IMR-90 (cell line): ENCODE results near the gene TIPRL. TPM values are rescaled to one million over a fixed set of nuclear protein-coding genes. Genes with fewer than 3 reads are reported as not detected.

ENCODE experiments used
- ATAC-seq: fragments of 200-7000 bp; cut with Tn5 transposase; 2 replicates; pipeline ENCODE4 v1.9.1; 2020; ENCODE audit warnings: low read depth, mild to moderate bottlenecking, moderate library complexity
- BruUV-seq: library from RNA; stranded (reverse); fragments of 400-500 nt; replicated peaks from 2 replicates; lab custom pipeline; 2021; lab: Mats Ljungman, UMichigan
- CTCF ChIA-PET: fragments of 300-600 bp; formaldehyde crosslinking; extraction: SDS; loops from one replicate; lab custom pipeline; 2021; ENCODE audit warnings: antibody characterized with exemption; lab: Yijun Ruan, JAX
- POLR2A ChIA-PET: fragments of 300-600 bp; sonication (Branson Sonifier 250); formaldehyde crosslinking; loops from one replicate; lab custom pipeline; 2022; ENCODE audit warnings: antibody characterized with exemption; ENCODE audit not compliant: unreplicated experiment; lab: Charles Lee
- DNase-seq: peaks from one replicate; pipeline ENCODE4 v3.0.0; 2013
- H2AFZ ChIP-seq: replicated peaks from 2 replicates; pipeline ENCODE3; 2013; ENCODE audit warnings: low read length, mild to moderate bottlenecking; ENCODE audit not compliant: poor library complexity
- H2AK5ac ChIP-seq: 2 replicates; pipeline ENCODE4 v1.6.1; 2013; ENCODE audit warnings: low read depth, low read length, inconsistent platforms
- H2AK9ac ChIP-seq: replicated peaks from 2 replicates; pipeline ENCODE3; 2013; ENCODE audit warnings: mild to moderate bottlenecking, low read depth, low read length, moderate library complexity; ENCODE audit not compliant: poor library complexity
- H2BK120ac ChIP-seq: 2 replicates; pipeline ENCODE4 v1.6.1; 2013; ENCODE audit warnings: low read depth, low read length, inconsistent platforms
- H2BK15ac ChIP-seq: 3 replicates; pipeline ENCODE4 v1.6.1; 2013; ENCODE audit warnings: low read depth, low read length, inconsistent platforms
- H2BK20ac ChIP-seq: 2 replicates; pipeline ENCODE4 v1.6.1; 2013; ENCODE audit warnings: low read depth, mild to moderate bottlenecking, inconsistent platforms, low read length, moderate library complexity
- H2BK5ac ChIP-seq: 2 replicates; pipeline ENCODE4 v1.6.1; 2013; ENCODE audit warnings: mild to moderate bottlenecking, low read depth, low read length, inconsistent platforms; ENCODE audit not compliant: poor library complexity, severe bottlenecking
- H3K14ac ChIP-seq: replicated peaks from 2 replicates; pipeline ENCODE4 v1.6.1; 2013; ENCODE audit warnings: low read depth, low read length, inconsistent platforms
- H3K18ac ChIP-seq: 2 replicates; pipeline ENCODE4 v1.6.1; 2013; ENCODE audit warnings: low read depth, low read length, control low read depth
- H3K23ac ChIP-seq: 2 replicates; pipeline ENCODE4 v1.6.1; 2013; ENCODE audit warnings: low read depth, low read length, inconsistent platforms
- H3K27ac ChIP-seq: 2 replicates; pipeline ENCODE4 v1.5.1; 2013; ENCODE audit warnings: mild to moderate bottlenecking, control low read depth, low read length; ENCODE audit not compliant: insufficient read depth
- H3K27me3 ChIP-seq: 2 replicates; pipeline ENCODE4 v1.6.1; 2013; ENCODE audit warnings: low read length; ENCODE audit not compliant: control insufficient read depth, insufficient read depth
- H3K36me3 ChIP-seq: 2 replicates; pipeline ENCODE4 v1.6.1; 2013; ENCODE audit warnings: low read length, mixed read lengths; ENCODE audit not compliant: control insufficient read depth, insufficient read depth
- H3K4ac ChIP-seq: 2 replicates; pipeline ENCODE4 v1.6.1; 2013; ENCODE audit warnings: low read depth, low read length, inconsistent platforms
- H3K4me1 ChIP-seq: 2 replicates; pipeline ENCODE4 v1.6.1; 2013; ENCODE audit warnings: low read length, mixed read lengths; ENCODE audit not compliant: control insufficient read depth, insufficient read depth
- H3K4me2 ChIP-seq: 2 replicates; pipeline ENCODE4 v1.6.1; 2013; ENCODE audit warnings: low read depth, mild to moderate bottlenecking, control low read depth, low read length, moderate library complexity
- H3K4me3 ChIP-seq: 2 replicates; pipeline ENCODE4 v1.5.1; 2013; ENCODE audit warnings: low read depth, mild to moderate bottlenecking, control low read depth, low read length, moderate library complexity; ENCODE audit not compliant: insufficient read depth
- H3K56ac ChIP-seq: 2 replicates; pipeline ENCODE4 v1.6.1; 2013; ENCODE audit warnings: low read length, inconsistent platforms; ENCODE audit not compliant: insufficient read depth; ENCODE audit errors: extremely low read depth
- H3K79me1 ChIP-seq, 2 experiments: 2 replicates each; pipeline ENCODE4 v1.6.1; 2013; ENCODE audit warnings: low read length in 2 of 2, inconsistent platforms in 1 of 2, low read depth in 1 of 2
- H3K9ac ChIP-seq: 2 replicates; pipeline ENCODE4 v1.6.1; 2013; ENCODE audit warnings: low read depth, low read length, control low read depth
- H3K9me1 ChIP-seq: 2 replicates; pipeline ENCODE4 v1.6.1; 2013; ENCODE audit warnings: low read length, inconsistent platforms; ENCODE audit not compliant: insufficient read depth
- H3K9me3 ChIP-seq: 2 replicates; pipeline ENCODE4 v1.6.1; 2013; ENCODE audit warnings: low read length; ENCODE audit not compliant: control insufficient read depth, insufficient read depth
- H4K20me1 ChIP-seq: 2 replicates; pipeline ENCODE4 v1.6.1; 2013; ENCODE audit warnings: low read length, inconsistent platforms; ENCODE audit not compliant: insufficient read depth
- H4K5ac ChIP-seq: 2 replicates; pipeline ENCODE4 v1.6.1; 2013; ENCODE audit warnings: mild to moderate bottlenecking, low read depth, low read length, control low read depth
- H4K8ac ChIP-seq, 2 experiments: 2 replicates each; pipeline ENCODE4 v1.6.1; 2013; ENCODE audit warnings: low read depth in 2 of 2, low read length in 2 of 2, control low read depth in 1 of 2, inconsistent platforms in 1 of 2
- H4K91ac ChIP-seq: 2 replicates; pipeline ENCODE4 v1.6.1; 2013; ENCODE audit warnings: low read depth, low read length, inconsistent platforms; ENCODE audit not compliant: insufficient read depth
- BHLHE40 ChIP-seq: fragments of 150-350 bp; IDR thresholded peaks from 2 replicates; pipeline ENCODE4 v1.6.1; 2016; ENCODE audit warnings: mild to moderate bottlenecking, low read depth, low read length
- CEBPB ChIP-seq: IDR thresholded peaks from 2 replicates; pipeline ENCODE4 v1.6.1; 2012; ENCODE audit warnings: low read depth, low read length, improper control_type of control experiment
- CHD1 ChIP-seq: IDR thresholded peaks from 2 replicates; pipeline ENCODE4 v1.6.1; 2012; ENCODE audit warnings: low read depth, low read length, improper control_type of control experiment
- MAFK ChIP-seq: IDR thresholded peaks from 2 replicates; pipeline ENCODE4 v1.6.1; 2012; ENCODE audit warnings: low read depth, low read length, improper control_type of control experiment
- MAZ ChIP-seq: IDR thresholded peaks from 2 replicates; pipeline ENCODE4 v1.6.1; 2012; ENCODE audit warnings: low read depth, mild to moderate bottlenecking, low read length, improper control_type of control experiment, moderate library complexity, borderline replicate concordance
- POLR2A ChIP-seq: IDR thresholded peaks from 2 replicates; pipeline ENCODE4 v1.6.1; 2012; ENCODE audit warnings: mild to moderate bottlenecking, low read depth, low read length
- RFX5 ChIP-seq: IDR thresholded peaks from 2 replicates; pipeline ENCODE4 v1.8.0; 2012; ENCODE audit warnings: low read depth, mild to moderate bottlenecking, low read length, moderate library complexity
- WGBS, 2 experiments: methylation state at CpG; one replicate each; pipeline versions ENCODE4 v1.1.5 to v1.1.7; 2013; ENCODE audit warnings: missing lambda C conversion rate in 2 of 2; ENCODE audit not compliant: insufficient read length in 1 of 2; ENCODE audit errors: extremely low coverage in 2 of 2; 5-methylcytosine and 5-hydroxymethylcytosine counted together
- dilution Hi-C: fragments of 300-500 bp; cut with HindIII; formaldehyde crosslinking; loops from one replicate; pipeline ENCODE4 v1.14.3; 2018; ENCODE audit warnings: low sequenced_read_pairs; ENCODE audit not compliant: unreplicated experiment
- in situ Hi-C: fragments of 300-500 bp; cut with MboI; formaldehyde crosslinking; loops from 3 replicates; pipeline ENCODE4 v1.14.3; 2019; ENCODE audit warnings: low sequenced_read_pairs, inconsistent platforms, mixed read lengths
- intact Hi-C: fragments of 100-400 bp; cut with micrococcal nuclease; formaldehyde crosslinking; loops from 2 replicates; pipeline ENCODE4 v1.10.0; 2022
- polyA plus RNA-seq, 3 experiments: library from polyadenylated mRNA; depleted of rRNA; stranded (reverse); fragments of >200 nt; gene quantifications; 2 replicates each; pipeline ENCODE4 v1.2.3, GENCODE V29; 2012; ENCODE audit warnings: low replicate concordance in 1 of 3
- total RNA-seq: library from RNA; depleted of rRNA; stranded (reverse); fragments of >200 nt; gene quantifications from 2 replicates; pipeline ENCODE4 v1.2.3, GENCODE V29; 2012
- TF ChIP-seq, protein P1 (sequence below): fragments of 150-350 bp; IDR thresholded peaks from 2 replicates; pipeline ENCODE4 v1.6.1; 2017; ENCODE audit warnings: mild to moderate bottlenecking, antibody characterized with exemption, low read length, low read depth

The TIPRL gene
- total and polyA plus RNA-seq, 2 of the 4 experiments (the other 2 are of a cell fraction) = 15.4 to 23.8 TPM

GRCh38 chr1:168136709-168137514 lies 41.9 kb upstream of the TIPRL start, which contains the start of gene GPR161 (continued):
- TF ChIP-seq BHLHE40 = no peak
- no peak for TF ChIP-seq CHD1
- TF ChIP-seq RFX5 = no peak

GRCh38 chr1:168137515-168137821 lies 41.3 kb upstream of the TIPRL start:
- H2BK120ac ChIP-seq = peak overlapping the region; percentile 76; the same call in 1 of the 2 replicates
- H3K27ac ChIP-seq = peak overlapping the region; percentile 76
- peak overlapping the region; percentile 85; the same call in 1 of the 2 replicates for H3K14ac ChIP-seq
- peak overlapping the region; percentile 56 for H2BK5ac ChIP-seq
- intact Hi-C loops (loop anchor here (2.0 to 5.0 kb wide), 2 partner anchors 41 to 55 kb away; partner anchors contain the start of gene TIPRL), dilution Hi-C loops (no loop called here), in situ Hi-C loops (loop anchor here (25.0 kb wide), 1 partner anchor 975 kb away; the partner anchor contains the start of gene ATP1B1)
- peaks cover 15 to 22% of the 10 kb centered on the region in 2 experiments; a peak in 3 of 4 replicates for H3K79me1 ChIP-seq
- H3K4ac ChIP-seq = peak overlapping the region; percentile 61; the same call in 1 of the 2 replicates
- H3K4me2 ChIP-seq = peak overlapping the region; percentile 83
- DNase-seq (no peak), ATAC-seq (no peak)
- H2BK15ac ChIP-seq = peak overlapping the region; percentile 34; the same call in 2 of the 3 replicates
- peak overlapping the region; percentile 51 for H3K56ac ChIP-seq
- no peak overlapping the region; the same call in 1 of the 2 replicates for H3K18ac ChIP-seq
- H2AFZ ChIP-seq = peak overlapping the region; percentile 97
- ChIA-PET POLR2A (no interaction called here), CTCF (no interaction called here)
- no peak overlapping the region for H2BK20ac ChIP-seq
- H3K36me3 ChIP-seq = no peaks in the 10 kb centered on the region
- peak overlapping the region; percentile 81 for H3K9ac ChIP-seq
- peak overlapping the region; percentile 54 for H3K23ac ChIP-seq
- no peaks in the 10 kb centered on the region for H4K20me1 ChIP-seq
- H2AK5ac ChIP-seq = 0 out of 2 replicates have a peak overlapping the region, but pooled peaks have one; percentile 8
- no peak for TF ChIP-seq POLR2A
- TF ChIP-seq CEBPB = no peak
- TF ChIP-seq, protein P1, sequence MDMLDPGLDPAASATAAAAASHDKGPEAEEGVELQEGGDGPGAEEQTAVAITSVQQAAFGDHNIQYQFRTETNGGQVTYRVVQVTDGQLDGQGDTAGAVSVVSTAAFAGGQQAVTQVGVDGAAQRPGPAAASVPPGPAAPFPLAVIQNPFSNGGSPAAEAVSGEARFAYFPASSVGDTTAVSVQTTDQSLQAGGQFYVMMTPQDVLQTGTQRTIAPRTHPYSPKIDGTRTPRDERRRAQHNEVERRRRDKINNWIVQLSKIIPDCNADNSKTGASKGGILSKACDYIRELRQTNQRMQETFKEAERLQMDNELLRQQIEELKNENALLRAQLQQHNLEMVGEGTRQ = no peak
- no peak for TF ChIP-seq MAZ
- TF ChIP-seq CHD1 = no peak
- TF ChIP-seq MAFK = no peak
- H3K9me1 ChIP-seq = no peaks in the 10 kb centered on the region
- BruUV-seq = no TSS peak
- H3K4me1 ChIP-seq = peaks cover 3% of the 10 kb centered on the region; the same call in 1 of the 2 replicates
- no peak overlapping the region; the same call in 1 of the 2 replicates for H4K5ac ChIP-seq
- H3K4me3 ChIP-seq = peak overlapping the region; percentile 70
- H3K27me3 ChIP-seq = 0 out of 2 replicates have a peak, but pooled peaks cover 2% of the 10 kb centered on the region
- peak overlapping the region; percentile 70; the same call in 1 of the 2 replicates for H4K91ac ChIP-seq
- peak overlapping the region; percentile 17 for H2AK9ac ChIP-seq
- H4K8ac ChIP-seq = peak overlapping the region; percentile 59 to 62; a peak in 2 of 4 replicates
- whole genome bisulfite sequencing, 2 experiments = 0% methylated on average over 1 of the region's 6 CpGs; no CpG with 5 or more reads in 1 of the 2 experiments
- no peaks in the 10 kb centered on the region for H3K9me3 ChIP-seq
